ENCODE results near the gene RASL10B.

DNA sequence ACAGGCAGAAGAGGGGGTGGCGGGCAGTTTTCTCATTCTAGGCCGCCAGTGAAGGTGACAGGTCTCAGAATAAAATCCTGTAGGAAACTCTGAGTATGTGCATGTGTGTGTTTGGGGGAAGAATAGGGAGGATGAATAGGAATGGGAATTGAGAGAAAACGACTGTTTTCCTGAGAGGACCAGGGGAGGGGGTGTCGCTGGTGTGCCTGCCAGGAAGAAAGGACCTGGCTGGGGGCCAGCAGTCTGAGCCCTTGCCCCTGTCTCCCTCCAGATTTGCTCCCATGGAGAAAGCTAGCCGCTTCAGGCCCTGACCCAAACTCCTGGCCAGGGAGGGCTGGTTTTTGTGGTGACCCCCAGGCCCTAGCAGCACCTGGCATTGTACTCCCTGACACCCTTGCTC is 43.6 kb downstream of the RASL10B start:
- TF ChIP-seq HDGF (IDR thresholded peaks at IDR 0.05; ENCODE audit: borderline replicate concordance) = no peak
- no peak for TF ChIP-seq L3MBTL2 (conservative IDR thresholded peaks at IDR 0.05)
- no peak for TF ChIP-seq FOXM1 (IDR thresholded peaks at IDR 0.05; ENCODE audit: borderline replicate concordance)
- TF ChIP-seq ARNT (IDR thresholded peaks at IDR 0.05) = no peak
- TF ChIP-seq SUZ12 (IDR thresholded peaks at IDR 0.05) = no peak
- TF ChIP-seq SP1 (IDR thresholded peaks at IDR 0.05) = no peak
- no peak for TF ChIP-seq FOXK2 (IDR thresholded peaks at IDR 0.05)
- TF ChIP-seq TARDBP (IDR thresholded peaks at IDR 0.05) = no peak
- no peak for TF ChIP-seq ZNF384 (IDR thresholded peaks at IDR 0.05)
- no peak for TF ChIP-seq ELF4 (IDR thresholded peaks at IDR 0.05)
- no peak for TF ChIP-seq CTBP1 (IDR thresholded peaks at IDR 0.05; ENCODE audit: borderline replicate concordance)
- TF ChIP-seq, protein P1, sequence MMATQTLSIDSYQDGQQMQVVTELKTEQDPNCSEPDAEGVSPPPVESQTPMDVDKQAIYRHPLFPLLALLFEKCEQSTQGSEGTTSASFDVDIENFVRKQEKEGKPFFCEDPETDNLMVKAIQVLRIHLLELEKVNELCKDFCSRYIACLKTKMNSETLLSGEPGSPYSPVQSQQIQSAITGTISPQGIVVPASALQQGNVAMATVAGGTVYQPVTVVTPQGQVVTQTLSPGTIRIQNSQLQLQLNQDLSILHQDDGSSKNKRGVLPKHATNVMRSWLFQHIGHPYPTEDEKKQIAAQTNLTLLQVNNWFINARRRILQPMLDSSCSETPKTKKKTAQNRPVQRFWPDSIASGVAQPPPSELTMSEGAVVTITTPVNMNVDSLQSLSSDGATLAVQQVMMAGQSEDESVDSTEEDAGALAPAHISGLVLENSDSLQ (IDR thresholded peaks at IDR 0.05) = no peak
- TF ChIP-seq FOXA1 (IDR thresholded peaks at IDR 0.05) = no peak
